Ovary (tissue), 9 donors: Measurements from ENCODE around the gene RETREG2. TPM values are rescaled to one million over a fixed set of nuclear protein-coding genes. Genes with fewer than 3 reads are reported as not detected.
A peak's percentile ranks its signal among the peaks of the same experiment; 100 is the strongest.

Experiments
- DNase-seq, 5 donors: peaks; one replicate each; pipeline ENCODE4 v3.0.0-alpha.2; 2019 to 2020
- H3K27ac ChIP-seq, 2 donors: fragments of 200-600 bp; one replicate each; pipeline versions ENCODE4 v1.5.1 to v1.8.0; 2019 to 2022
- H3K27me3 ChIP-seq: fragments of 200-600 bp; one replicate; pipeline ENCODE4 v1.8.0; 2022
- H3K36me3 ChIP-seq: fragments of 200-600 bp; sonication (generic); one replicate; pipeline ENCODE4 v1.5.1; 2019
- H3K4me1 ChIP-seq: one replicate; pipeline ENCODE4 v1.8.1; 2013; ENCODE audit warnings: mild to moderate bottlenecking, moderate library complexity; ENCODE audit not compliant: insufficient read depth
- H3K4me3 ChIP-seq: fragments of 200-600 bp; sonication (generic); one replicate; pipeline ENCODE4 v1.5.1; 2017
- H3K9me3 ChIP-seq, 2 donors: fragments of 200-600 bp in 1 of 2; sonication (generic) in 1 of 2; one replicate each; pipeline versions ENCODE4 v1.5.1 to v1.8.1; 2013 to 2019; ENCODE audit warnings: mild to moderate bottlenecking in 1 of 2, moderate library complexity in 1 of 2
- CTCF ChIP-seq, 3 donors: fragments of 450-650 bp in 2 of 3; fragments of 200-600 bp in 1 of 3; IDR thresholded peaks; one replicate each; pipeline versions ENCODE4 v1.5.1 to v1.8.0; 2016 to 2022; ENCODE audit warnings: antibody characterized with exemption in 3 of 3, mild to moderate bottlenecking in 1 of 3
- EP300 ChIP-seq: sonication (generic); formaldehyde crosslinking; IDR thresholded peaks from one replicate; pipeline ENCODE4 v1.6.1; 2017; ENCODE audit warnings: antibody characterized with exemption
- POLR2A ChIP-seq: fragments of 450-650 bp; IDR thresholded peaks from one replicate; pipeline ENCODE4 v1.6.1; 2017; ENCODE audit warnings: antibody characterized with exemption, mild to moderate bottlenecking, moderate library complexity
- WGBS, 3 donors: extraction: QIAGEN DNeasy Blood & Tissue Kit in 1 of 3; methylation state at CpG; one replicate each; pipeline versions ENCODE4 v1.1.5 to v1.1.7; 2013 to 2017; 5-methylcytosine and 5-hydroxymethylcytosine counted together
- intact Hi-C, 4 donors: fragments of 100-400 bp; cut with DNase I; formaldehyde crosslinking; loops; one replicate each; pipeline versions ENCODE4 v1.11.0 to v1.15.1; 2022 to 2023
- polyA plus RNA-seq, 2 donors: library from polyadenylated mRNA; stranded (reverse); fragments of 200-250 nt in 1 of 2; fragments of 350-450 nt in 1 of 2; fragmentation: Illumina TruSeq in 1 of 2; extraction: RNeasy Lipid Tissue Mini Kit (QIAGEN cat#74804) in 1 of 2; gene quantifications; one replicate each; pipeline ENCODE4 v1.2.3, GENCODE V29; 2013 to 2014
- total RNA-seq, 7 donors: library from RNA; depleted of rRNA in 2 of 7; stranded (reverse); fragments of >200 nt in 2 of 7; fragmentation: NEBNext Ultra II Directional in 3 of 7; extraction: Animal tissue kit (Norgen Biotek cat#: 25700) in 3 of 7; gene quantifications; one replicate each; pipeline versions ENCODE4 v1.1.0 to v1.2.4, GENCODE V29; 2016 to 2023
- donor health status: DM: no; HTN: no; CAD: no; lungs with moderate emphysema.
- donor health status: DM: no; HTN: no; CAD: no.
- donor health status: Bipolar disorder and iron deficiency.
- donor health status: DM: yes; HTN: yes; CAD: no.
- donor health status: DM: no; HTN: no; CAD: no.
- donor health status: DM: yes; HTN: yes; CAD: no.

The RETREG2 gene
- total and polyA plus RNA-seq, 9 donors, result 40.9 to 110 (median 95.6) TPM

GRCh38 chr2:219209236-219210195, 31.4 kb downstream of the RETREG2 start:
- DNase-seq, result no peak
- Histone ChIP-seq H3K27me3 (no peaks in the 10 kb centered on the region), H3K27ac (no peak overlapping the region), H3K4me1 (peaks cover 4% of the 10 kb centered on the region), H3K4me3 (no peak overlapping the region), H3K36me3 (no peaks in the 10 kb centered on the region), H3K9me3 (no peaks in the 10 kb centered on the region)
- intact Hi-C loops, result no loop called here
- no peak for TF ChIP-seq POLR2A
- no peak for TF ChIP-seq CTCF (IDR thresholded peaks at IDR 0.05)
- no peak for TF ChIP-seq EP300
- 77 to 80% (median 78%) methylated on average over 18 of the region's 18 CpGs for WGBS, 3 donors

GRCh38 chr2:219210196-219210885, 32.3 kb downstream of the RETREG2 start:
- Histone ChIP-seq H3K36me3 (no peaks in the 10 kb centered on the region), H3K4me1 (peaks cover 4% of the 10 kb centered on the region), H3K27me3 (no peaks in the 10 kb centered on the region), H3K9me3 (no peaks in the 10 kb centered on the region), H3K27ac (no peak overlapping the region), H3K4me3 (no peak overlapping the region)
- intact Hi-C loops, result no loop called here
- TF ChIP-seq POLR2A, result no peak
- TF ChIP-seq EP300, result no peak
- no peak for TF ChIP-seq CTCF (IDR thresholded peaks at IDR 0.05)
- peak in 1 of 5 donors; percentile 21 for DNase-seq
- 88 to 91% (median 89%) methylated on average over 24 of the region's 24 CpGs for WGBS, 3 donors

- H3K27ac ChIP-seq, result no peak overlapping the region
- 79 to 86% (median 86%) methylated on average over 9 of the region's 9 CpGs for WGBS, 3 donors
- no peaks in the 10 kb centered on the region for H3K36me3 ChIP-seq
- peaks cover 4% of the 10 kb centered on the region for H3K4me1 ChIP-seq
- no peaks in the 10 kb centered on the region for H3K27me3 ChIP-seq
- H3K4me3 ChIP-seq, result no peak overlapping the region
- intact Hi-C loops, result no loop called here
- DNase-seq, result peak in 1 of 5 donors; percentile 14
- H3K9me3 ChIP-seq, result no peaks in the 10 kb centered on the region
- TF ChIP-seq CTCF (IDR thresholded peaks at IDR 0.05), result no peak
- TF ChIP-seq POLR2A, result no peak
- TF ChIP-seq EP300, result no peak
These were observed 32.8 kb downstream of the RETREG2 start for GRCh38 chr2:219210886-219211362.

- TF ChIP-seq POLR2A (no peak), EP300 (no peak)
- peaks cover 1% of the 10 kb centered on the region for H3K4me1 ChIP-seq
- DNase-seq, result peak in 1 of 5 donors; percentile 7
- H3K9me3 ChIP-seq, result no peaks in the 10 kb centered on the region
- H3K27ac ChIP-seq, result no peak overlapping the region
- 85 to 89% (median 85%) methylated on average over 8 of the region's 8 CpGs for WGBS, 3 donors
- intact Hi-C loops, result no loop called here
- H3K4me3 ChIP-seq, result no peak overlapping the region
- no peaks in the 10 kb centered on the region for H3K36me3 ChIP-seq
- H3K27me3 ChIP-seq, result no peaks in the 10 kb centered on the region
These were observed 34.9 kb downstream of the RETREG2 start for GRCh38 chr2:219213026-219213415.
